ENCODE data around the gene FAM221B. TPM values are rescaled to one million over a fixed set of nuclear protein-coding genes. Genes with fewer than 3 reads are reported as not detected.

FAM221B gene, protein sequence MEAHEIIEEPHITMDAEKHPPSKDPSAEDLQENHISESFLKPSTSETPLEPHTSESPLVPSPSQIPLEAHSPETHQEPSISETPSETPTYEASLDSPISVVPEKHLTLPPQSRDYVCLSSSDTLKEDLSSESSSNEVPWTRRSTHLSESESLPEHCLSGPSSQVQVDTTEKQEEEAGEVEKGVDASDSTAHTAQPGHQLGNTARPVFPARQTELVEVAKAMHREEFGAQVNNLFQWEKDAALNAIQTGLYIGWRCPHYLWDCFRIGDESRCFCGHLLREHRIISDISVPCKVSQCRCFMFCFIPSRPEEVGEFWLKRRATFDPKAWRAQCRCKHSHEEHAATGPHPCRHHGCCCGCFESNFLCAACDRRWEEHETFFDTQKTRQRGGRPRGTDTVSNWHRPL
- not detected in 2 replicates for total RNA-seq

GRCh38 chr9:35828716-35829083 lies at the start of gene FAM221B:
TSS of gene FAM221B (minus strand) at chr9:35828732. CDS start at chr9:35826161, 2,571 bp downstream.

DNA sequence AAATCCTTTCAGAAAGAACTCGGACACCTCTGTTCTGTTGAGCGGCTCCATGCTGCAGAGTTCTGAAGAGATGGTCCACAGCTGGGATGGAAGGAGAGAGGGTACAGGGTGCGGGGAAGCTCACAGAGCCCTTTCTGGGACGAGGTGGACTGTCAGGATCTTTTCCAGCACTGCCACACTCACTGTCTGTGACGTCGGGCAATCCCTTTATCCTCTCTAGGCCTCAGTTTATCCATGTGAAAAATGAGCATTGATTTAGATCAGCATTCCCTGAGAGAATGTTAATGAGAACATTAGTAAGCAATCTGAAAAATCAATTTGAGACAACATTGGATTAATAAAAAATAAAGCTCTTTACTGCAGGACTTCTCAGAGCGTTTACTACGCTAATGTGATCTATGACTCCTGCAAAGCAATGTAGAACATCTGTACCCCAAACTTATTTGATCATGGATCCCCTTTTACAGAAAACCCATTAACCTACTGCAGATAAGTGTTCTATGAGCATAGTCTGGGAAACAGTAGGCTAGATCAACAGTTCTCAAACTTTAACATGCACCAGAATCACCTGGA lies 41.9 kb upstream of the FAM221B start, which contains the start of gene OR13J1:
OR13J1 (minus strand) TSS at position 51 of the 573 bp plus-strand sequence; CDS start at position 51, 0 bp downstream.

GRCh38 chr9:35829084-35829763 lies 692 bp upstream of the FAM221B start, which contains the start of gene TMEM8B:
TSS of gene TMEM8B (plus strand) at chr9:35829228. CDS start at chr9:35829448, 220 bp downstream.

GRCh38 chr9:35814841-35815543 lies 13.5 kb downstream of the FAM221B start, which contains the start of gene HINT2:
TSS of gene HINT2 (minus strand) at chr9:35815042. CDS start at chr9:35814979, 63 bp downstream.

DNA sequence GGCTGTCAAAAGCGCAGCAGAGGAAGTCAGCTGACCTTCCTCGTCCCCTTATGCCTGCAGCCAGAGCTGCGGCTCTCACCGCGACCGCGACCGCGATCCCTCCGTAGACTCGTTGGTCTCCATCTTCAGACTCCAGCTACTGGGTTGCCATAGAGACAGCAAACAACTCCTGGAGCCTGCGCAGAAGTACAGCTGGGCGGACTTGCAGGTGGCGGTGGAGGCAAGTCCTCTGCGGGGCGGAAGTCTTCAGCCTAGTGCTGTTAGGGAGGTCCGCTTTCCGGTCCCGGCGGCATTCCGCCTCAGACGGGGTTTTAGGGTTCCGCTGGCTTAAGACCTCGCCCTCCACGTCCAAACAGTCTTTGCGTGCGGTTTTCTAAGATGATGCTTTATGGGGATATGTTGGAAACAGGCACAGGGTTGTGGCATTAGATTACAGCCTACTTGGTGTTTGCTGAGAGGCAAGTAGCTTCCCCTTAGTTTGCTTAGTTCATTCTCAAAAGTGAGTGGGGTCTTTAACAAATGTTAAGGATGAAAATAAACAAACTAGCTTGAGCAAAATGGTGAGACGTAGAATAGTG lies 16.4 kb downstream of the FAM221B start, which contains the start of gene SPAG8:
SPAG8 (minus strand) TSS at position 238 of the 578 bp plus-strand sequence; CDS start at position 123, 115 bp downstream.

DNA sequence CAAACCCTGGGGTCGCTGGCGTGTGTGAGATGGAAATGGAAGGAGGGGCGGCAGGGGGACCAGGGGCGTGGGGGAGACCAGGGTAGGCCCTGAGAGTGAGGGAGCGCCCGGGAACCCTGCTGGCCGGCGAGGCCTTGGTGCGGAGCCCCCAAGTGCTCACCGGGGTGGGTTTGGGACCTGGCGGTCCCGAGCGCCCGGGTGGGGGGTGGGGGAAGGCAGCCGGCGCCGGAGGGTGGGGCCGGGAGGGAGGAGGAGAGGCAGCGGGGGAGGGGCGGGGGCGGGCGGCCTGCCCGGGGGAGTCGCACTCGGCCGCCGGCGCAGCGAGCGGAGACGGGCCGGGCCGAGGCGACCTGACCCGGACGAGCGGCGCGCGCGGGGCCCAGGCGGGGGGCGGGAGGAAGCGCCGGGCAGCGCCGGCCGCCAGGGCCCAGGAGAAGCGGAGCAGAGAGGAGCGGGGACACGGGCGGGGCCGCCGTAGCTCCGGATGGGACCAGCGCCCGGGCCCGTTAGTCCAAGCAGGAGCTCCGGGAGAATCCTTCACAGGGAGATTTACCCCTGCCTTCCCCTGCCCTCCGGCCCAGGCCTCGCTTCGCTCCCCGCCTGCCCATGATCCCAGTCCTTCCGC lies 37.1 kb downstream of the FAM221B start, which contains the start of gene NPR2:
NPR2 (plus strand) TSS at position 295 of the 625 bp plus-strand sequence. CDS start 818 bp downstream, outside the sequence.

Other genes with a start within 250 kb of the FAM221B start
- 14.1 and 16.1 TPM in 2 replicates for gene TESK1, start 223.5 kb downstream of the FAM221B start, total RNA-seq
- 0.32 and 1.3 TPM in 2 replicates for gene CD72, start 210.3 kb downstream of the FAM221B start, total RNA-seq
- gene SIT1, start 177.8 kb downstream of the FAM221B start, total RNA-seq = 1.3 TPM in 1 of 2 replicates, not detected in the other
- gene RMRP, start 170.7 kb downstream of the FAM221B start, total RNA-seq = 11,420 and 19,025 TPM in 2 replicates
- 12.8 and 25.8 TPM in 2 replicates for gene CCDC107, start 170.4 kb downstream of the FAM221B start, total RNA-seq
- gene ARHGEF39, start 163.5 kb downstream of the FAM221B start, total RNA-seq = 0.18 and 0.49 TPM in 2 replicates
- 8.3 and 8.8 TPM in 2 replicates for gene CA9, start 154.8 kb downstream of the FAM221B start, total RNA-seq
- gene TPM2, start 138.8 kb downstream of the FAM221B start, total RNA-seq = 692 and 1,021 TPM in 2 replicates
- 335 and 378 TPM in 2 replicates for gene TLN1, start 96.5 kb downstream of the FAM221B start, total RNA-seq
- gene CREB3, start 96.1 kb downstream of the FAM221B start, total RNA-seq = 60.5 and 72.6 TPM in 2 replicates
- 11.7 and 22.2 TPM in 2 replicates for gene GBA2, start 79.5 kb downstream of the FAM221B start, total RNA-seq
- gene RGP1, start 79.4 kb downstream of the FAM221B start, total RNA-seq = 10.7 and 15.2 TPM in 2 replicates
- 2.0 TPM in 1 of 2 replicates, not detected in the other for gene MSMP, start 74.5 kb downstream of the FAM221B start, total RNA-seq
- gene NPR2, start 37.1 kb downstream of the FAM221B start, total RNA-seq = 19.9 and 27.5 TPM in 2 replicates
- 0.32 and 0.36 TPM in 2 replicates for gene SPAG8, start 16.5 kb downstream of the FAM221B start, total RNA-seq
- 19.0 and 24.2 TPM in 2 replicates for gene HINT2, start 13.7 kb downstream of the FAM221B start, total RNA-seq
- 2.0 and 2.1 TPM in 2 replicates for gene TMEM8B, start 496 bp upstream of the FAM221B start, total RNA-seq
- not detected in 2 replicates for gene OR13J1, start 41.7 kb upstream of the FAM221B start, total RNA-seq
- gene HRCT1, start 77.5 kb upstream of the FAM221B start, total RNA-seq = 1.4 and 9.4 TPM in 2 replicates
- 4.5 and 7.5 TPM in 2 replicates for gene SPAAR, start 80.8 kb upstream of the FAM221B start, total RNA-seq
- not detected in 2 replicates for gene OR2S2, start 129.4 kb upstream of the FAM221B start, total RNA-seq
- gene RECK, start 208.2 kb upstream of the FAM221B start, total RNA-seq = 35.7 and 37.3 TPM in 2 replicates

All from cardiac atrium fibroblast (primary cell).